Activated T-cell treated with anti-CD3 and anti-CD28 coated beads, Interleukin-2, amount 50 U/mL, for 1 hour (primary cell): Measurements from ENCODE around the gene ENTPD1.
"Not testable (repeated sequence)": the region's sequence is repeated elsewhere in the genome, so short reads cannot be mapped to it uniquely, and the experiment has no call there.

ENCODE experiments used
- DNase-seq: peaks from one replicate; pipeline ENCODE4 v3.0.0-alpha.2; 2020

The ENTPD1 gene

DNA sequence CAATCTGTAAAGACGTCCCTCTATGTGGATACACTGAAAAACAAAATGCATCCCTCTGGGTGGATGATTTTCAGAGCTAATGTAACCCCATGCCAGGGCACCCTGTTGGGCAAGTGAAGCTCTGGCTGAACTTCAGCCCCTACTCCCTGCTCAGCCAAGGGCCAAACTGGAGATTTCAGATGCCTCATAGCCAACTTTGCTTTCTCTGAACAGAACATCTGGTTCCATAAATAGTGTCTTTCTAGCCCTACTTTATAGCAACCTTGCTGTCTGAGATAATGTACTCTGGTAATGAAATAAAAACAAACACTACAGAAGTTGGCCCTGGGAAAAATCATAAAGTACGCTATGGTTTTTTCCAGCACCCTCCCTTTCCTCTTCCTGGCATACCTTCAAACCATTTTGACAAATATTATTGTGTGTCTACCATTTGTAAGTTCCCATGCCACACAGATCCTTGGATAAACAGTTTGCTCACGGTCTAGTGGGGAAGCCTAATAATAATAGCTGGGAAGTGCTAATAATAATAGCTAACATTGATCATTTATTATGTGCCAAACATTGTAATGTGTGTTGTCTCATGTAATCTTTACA, 3.4 kb downstream of the ENTPD1 start:
- DNase-seq: no peak

DNA sequence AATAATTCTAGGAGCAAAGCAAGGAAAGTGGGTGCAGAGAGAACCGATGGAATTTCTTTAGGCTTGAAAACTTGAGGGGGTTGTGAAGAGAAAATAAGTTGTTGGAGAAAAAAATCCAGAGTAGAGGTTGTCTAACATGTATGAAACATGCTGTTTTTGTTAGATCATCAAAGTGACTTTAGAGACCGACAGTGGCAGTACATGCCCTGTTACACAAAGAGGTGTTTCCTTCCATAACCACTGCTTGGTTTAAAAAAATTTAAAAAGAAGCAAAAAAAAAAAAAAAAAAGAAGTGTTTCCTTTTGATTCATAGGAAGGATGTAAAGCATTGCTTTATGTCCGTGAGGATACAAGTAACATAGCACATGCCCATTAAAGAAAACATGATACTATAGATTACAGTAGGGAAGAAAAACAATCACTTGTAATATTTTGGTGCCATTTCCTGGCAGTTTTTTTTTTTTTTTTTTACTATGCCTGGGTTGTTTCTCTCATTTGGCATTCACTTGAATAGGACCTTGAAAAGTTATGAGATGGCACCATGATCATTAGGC, 6.1 kb downstream of the ENTPD1 start:
- DNase-seq: no peak

DNA sequence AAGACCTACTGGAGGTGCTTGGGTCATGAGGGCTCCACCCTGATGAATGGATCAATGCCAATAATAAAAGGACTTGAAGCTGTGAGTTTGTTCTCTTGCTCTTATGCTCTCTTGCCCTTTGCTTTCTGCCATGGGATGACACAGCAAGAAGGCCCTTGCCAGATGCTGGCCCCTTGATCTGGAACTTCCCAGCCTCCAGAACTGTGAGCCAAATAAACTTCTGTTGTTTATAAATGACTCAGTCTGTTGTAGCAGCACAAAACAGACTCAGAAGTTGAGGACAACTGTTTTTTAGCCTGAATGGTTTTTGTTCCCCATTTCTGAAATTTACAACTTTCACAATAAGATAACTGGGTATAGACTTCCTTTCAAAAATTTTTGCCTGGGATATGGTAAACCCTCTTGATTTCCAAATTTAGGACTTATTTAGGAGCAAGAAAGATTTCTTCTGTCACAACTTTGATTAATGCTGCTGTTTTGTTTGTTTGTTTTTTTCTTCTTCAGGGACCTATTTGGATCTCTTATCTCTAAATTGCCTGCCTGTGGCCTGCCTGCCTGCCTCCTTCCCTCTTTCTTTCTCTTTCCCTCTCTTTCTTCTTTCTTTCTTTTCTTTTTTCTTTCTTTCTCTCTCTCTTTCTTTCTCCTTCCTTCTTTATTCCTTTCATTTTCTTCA, 12.1 kb downstream of the ENTPD1 start:
- DNase-seq: no peak

DNA sequence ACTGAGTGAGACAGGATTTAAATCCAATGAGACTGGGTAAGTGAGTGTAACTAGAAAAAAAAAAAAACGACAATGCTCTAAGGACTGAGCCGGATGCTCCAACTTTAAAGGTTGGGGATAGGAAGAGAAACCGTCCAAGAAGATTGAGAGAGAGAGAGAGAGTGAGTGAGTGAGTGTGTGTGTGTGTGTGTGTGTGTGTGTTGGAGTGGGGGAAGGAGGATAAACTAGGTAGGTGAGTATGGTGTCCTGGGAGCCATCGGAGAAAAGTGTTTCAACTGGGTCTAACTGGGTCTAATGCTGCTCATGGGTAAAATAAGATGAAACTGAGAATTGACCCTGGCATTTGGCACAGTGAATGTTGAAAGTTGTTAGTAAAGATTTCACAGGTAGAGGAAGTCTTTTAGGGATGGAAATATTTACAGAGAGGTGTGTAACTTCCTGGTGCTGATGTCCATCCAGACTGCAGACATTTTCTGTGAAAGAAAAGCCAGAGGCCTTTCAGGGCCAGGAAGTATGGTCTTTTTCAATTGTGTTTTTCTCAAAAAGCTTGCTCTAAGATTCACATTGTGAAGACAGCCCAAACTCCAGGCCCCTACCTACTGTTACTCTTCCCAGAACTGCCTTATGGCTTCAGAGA, 14.2 kb downstream of the ENTPD1 start:
- no peak for DNase-seq

DNA sequence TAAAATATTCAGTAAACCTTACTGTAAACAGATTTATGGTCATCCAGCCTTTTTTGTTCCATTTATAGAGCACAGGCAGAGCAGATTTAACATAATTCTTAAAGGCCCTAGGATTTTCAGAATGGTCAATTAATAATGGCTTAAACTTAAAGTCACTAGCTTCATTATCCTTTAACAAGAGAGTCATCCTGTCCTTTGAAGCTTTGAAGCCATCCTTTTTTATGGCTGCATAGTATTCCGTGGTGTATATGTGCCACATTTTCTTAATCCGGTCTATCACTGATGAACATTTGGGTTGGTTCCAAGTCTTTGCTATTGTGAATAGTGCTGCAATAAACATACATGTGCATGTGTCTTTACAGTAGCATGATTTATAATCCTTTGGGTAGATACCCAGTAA, 17.5 kb downstream of the ENTPD1 start:
- not testable (repeated sequence) for DNase-seq

DNA sequence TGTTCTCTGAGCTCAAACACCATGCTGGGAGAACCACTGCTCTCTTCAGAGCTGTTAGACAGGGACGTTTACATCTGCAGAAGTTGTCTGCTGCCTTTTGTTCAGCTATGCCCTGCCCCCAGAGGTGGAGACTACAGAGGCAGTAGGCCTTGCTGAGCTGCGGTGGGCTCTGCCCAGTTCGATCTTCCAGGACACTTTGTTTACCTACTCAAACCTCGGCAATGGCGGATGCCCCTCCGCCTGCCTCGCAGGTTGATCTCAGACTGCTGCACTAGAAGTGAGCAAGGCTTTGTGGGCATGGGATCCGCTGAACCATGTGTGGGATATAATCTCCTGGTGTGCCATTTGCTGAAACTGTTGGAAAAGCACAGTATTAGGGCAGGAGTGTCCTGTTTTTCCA, 21.7 kb downstream of the ENTPD1 start:
- DNase-seq: not testable (repeated sequence)

DNA sequence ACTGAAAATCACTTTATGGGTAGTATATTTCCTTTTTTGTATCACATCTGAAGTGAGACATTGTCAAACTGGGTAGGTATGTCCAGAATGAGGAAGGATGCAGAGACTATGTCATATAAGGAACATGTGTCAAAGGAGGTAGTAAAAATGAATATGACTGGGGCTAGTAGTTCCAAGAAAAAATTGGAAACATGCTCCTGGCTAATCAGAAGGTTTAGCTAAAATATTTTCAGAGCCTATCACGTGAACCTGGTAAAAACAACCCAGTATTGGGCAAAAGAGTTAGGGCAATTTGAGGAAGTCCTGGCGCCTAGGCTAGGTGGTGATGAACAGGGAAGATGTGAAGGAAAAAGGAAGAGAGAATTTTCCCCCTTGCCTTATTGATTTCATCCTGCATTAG, 26.4 kb downstream of the ENTPD1 start:
- DNase-seq: no peak

DNA sequence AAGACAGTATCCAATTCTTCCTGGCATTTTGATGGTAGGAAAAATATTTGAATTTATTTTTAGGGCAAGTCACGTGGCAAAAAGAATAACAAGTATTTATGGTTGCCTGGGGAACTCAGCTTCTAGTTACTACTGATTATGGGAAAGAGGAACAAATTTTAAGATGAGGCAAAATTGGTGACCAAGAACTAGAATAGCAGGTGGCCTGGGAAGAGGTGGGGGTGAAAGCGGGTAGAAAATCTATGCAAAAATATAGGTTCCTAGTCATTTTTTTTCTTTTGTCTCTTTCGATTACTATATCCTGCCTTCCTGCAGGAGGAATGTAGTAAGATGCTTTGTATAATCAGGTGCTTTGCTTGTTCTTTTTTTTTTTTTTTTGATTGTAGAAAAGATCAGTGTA, 27.8 kb downstream of the ENTPD1 start:
- DNase-seq: no peak

DNA sequence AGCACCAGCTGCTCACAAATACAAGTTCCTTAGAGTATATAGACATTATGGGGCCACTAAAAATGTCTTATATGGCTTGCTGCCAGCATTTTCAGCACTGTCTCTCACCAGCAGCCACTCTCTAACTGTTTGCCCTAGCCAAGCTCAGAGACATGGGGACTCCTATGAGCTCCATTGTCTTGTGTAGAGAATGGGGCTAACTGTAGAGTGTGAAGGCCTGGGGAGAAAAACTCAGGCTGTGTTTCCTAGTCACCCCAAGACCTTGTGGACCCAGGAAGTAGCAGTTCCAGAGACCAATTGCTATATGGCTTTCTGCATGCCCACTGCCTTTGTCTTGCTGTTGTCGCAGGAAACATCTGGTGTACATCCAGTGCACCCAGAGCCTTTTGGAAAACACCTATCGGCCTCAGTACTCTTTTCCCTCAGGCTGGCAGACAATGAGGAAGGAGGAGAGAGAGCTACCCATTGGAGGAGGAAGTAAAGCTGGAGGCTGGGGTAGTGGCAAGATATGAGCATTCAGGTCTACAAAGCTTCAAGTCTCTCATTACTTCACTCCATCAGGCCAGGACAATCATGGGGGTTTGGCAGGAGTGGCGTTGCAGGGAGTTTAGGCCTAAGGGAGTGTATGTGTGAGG, 28.4 kb downstream of the ENTPD1 start:
- DNase-seq: no peak

DNA sequence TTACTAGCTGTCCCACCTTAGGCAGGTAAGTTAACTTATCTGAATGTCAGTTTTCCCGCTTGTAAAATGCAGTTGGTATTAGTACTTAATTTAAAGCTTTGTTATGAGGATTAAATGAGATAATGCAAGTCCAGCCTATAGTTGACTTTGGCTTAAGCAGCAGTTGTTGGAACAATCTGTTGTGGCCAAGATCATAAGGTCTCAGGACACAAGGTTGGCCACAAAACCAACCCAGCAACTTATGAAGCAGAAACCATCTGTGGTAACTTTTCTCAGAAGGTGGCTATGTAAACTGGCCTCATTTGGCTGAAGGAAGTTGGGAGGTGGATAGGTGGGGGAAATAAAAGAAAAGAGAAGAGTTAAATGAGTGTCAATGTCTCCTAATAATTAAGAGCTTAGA, 29.4 kb downstream of the ENTPD1 start:
- no peak for DNase-seq

DNA sequence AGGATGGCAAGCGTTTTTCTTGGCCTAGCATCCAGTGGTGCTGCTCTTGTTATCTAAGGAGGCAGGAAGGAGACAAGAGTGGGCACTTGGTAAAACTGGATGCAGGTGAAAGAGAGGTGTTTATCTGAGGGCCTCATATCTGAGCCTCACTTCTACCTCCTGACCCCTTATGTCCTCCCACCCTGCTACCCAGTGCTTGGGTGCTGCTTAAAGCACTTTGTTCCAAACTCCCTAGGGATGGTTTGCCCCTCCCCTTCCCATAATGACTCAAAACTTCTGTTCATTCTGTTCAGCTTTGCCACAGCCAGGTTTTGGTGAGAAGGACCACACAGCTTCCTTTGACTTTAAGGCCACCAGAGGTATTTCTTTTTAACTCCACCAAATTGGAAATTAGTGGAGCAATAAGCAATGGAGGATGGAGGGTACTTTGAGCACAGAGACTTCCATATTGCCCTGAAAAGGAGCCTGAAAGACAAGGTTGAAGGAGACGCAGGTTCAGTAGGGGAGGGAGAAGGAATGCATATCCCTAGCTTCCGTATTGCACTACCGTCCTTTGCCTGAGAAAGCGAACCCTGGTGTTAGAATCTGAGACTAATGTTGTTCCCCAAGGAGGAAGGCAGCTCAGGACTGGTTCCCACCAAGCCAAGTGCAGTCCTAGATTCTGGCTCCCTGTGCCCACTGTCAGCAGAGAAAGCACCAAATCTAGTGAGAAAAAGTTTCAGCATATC, 30.1 kb downstream of the ENTPD1 start:
- DNase-seq: no peak

DNA sequence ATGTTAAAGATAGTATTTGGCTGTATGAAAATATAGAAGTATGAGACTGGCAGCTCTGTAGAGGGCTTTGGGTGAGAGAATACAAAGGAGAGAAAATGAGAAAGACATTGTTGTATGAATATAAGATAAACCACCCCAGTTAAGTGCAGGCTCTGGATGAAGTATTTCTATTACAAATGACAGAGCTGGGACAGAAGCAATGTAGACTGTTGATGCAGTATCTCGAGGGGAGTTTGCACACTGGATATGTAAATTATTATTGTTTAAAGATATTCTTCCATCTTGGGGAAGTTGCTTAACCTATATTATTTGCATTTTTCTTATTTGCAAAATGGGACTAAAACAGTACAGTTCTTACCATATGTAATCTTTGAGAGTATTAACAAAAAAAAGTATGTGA, 31.5 kb downstream of the ENTPD1 start:
- no peak for DNase-seq

DNA sequence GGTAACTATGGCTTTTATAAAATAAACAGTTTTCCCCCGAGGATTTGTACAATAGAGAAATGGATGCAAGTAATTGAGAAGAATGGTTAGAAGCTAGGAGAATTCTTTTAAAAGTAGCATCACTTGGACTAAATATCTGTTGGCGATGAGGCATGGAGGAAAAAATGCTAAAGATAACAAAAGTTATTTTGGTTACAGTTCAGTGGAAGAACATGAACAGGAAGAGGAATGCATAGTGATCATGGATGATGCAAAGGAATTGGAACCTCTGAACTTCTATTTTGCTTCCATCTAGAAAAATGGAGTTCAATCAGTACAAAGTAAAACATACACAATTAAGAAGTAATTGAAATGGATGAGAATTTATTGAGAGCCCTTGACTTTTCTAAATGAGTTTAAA, 32.9 kb downstream of the ENTPD1 start:
- DNase-seq: no peak

DNA sequence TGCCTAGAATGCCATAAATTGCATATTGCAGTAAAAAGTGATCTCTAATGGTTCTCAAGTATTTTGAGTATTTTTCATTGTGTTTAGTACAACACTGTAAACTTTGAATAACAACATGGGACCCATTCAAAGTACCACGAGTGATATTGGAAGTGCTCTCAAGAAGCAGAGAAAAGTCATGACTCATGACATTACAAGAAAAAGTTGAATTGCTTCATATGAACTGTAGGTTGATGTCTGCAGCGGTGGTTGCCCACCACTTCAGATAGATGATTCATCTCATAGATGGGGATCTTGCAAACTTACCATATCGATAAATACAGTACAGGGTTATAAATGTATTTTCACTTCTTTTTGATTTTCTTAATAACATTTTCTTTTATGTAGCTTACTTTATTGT, 33.9 kb downstream of the ENTPD1 start:
- no peak for DNase-seq

DNA sequence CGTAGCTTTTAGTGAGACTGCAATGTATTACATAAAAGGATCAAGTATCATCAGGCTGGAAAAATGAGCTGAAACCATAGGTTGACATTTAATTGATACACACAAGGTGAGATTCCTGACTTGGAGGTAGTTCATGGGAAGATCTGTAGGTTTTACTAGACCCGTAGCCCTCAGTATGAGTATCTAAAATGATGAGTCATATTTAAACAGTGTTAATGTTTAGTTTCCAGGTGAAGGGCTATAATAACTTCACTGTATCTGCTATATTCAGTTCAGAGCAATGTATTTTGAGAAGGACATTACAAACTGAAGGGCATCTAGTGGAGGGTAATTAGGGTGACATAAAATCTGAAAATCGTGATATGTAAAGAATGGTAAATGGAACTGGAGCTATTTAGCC, 35.0 kb downstream of the ENTPD1 start:
- no peak for DNase-seq

DNA sequence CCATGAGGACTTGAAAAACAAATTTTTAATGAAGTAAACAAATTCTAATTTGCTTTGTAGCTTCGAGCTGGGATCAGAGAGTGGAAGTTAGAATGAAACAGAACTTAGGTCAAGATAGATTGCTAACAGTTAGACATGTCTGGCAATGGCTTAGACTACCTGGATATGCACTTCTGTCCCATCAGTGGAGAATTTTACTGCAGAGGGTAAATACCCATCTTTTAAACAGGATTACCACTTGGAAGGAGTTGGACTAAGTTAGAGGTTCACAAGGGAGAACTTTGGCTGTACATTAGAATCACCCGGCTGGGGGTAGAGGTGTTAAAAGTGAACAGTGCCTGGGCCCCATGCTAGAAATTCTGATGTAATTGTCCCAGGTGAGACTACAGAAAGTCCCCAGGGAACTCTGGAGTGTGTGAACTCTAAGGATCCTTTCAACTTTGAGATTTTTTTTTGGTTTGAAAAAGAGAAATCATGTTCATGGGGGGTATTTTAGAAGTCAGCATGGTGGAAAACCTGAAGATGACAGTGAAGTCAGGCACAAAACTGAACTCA, 35.5 kb downstream of the ENTPD1 start:
- DNase-seq: no peak

DNA sequence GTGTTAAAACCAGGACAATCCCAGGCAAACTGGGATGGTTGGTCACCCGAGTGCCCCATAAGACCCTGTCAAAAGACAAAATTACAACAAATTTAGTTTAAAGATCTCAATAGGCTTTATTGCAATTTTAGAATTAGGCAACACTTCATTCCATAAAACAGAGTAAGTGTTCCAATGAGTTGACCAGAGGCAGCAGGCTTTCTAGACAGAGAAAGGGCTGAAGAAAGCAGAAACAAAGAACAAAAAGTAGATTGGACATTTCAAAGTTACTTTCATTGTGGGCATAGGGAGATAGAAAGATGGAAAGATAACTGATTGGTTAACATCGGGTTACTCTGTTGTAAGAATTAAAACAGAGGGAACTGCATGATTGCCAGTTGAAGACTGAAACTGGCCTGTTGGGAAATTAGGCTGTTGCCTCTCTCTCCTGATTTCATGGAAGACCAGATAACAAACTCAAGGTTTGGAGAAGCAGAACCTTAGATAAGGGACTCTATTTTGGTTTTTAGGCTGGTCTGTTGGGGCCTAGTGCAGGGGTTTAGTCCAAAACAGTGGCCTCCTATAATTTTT, 36.3 kb downstream of the ENTPD1 start:
- no peak for DNase-seq

DNA sequence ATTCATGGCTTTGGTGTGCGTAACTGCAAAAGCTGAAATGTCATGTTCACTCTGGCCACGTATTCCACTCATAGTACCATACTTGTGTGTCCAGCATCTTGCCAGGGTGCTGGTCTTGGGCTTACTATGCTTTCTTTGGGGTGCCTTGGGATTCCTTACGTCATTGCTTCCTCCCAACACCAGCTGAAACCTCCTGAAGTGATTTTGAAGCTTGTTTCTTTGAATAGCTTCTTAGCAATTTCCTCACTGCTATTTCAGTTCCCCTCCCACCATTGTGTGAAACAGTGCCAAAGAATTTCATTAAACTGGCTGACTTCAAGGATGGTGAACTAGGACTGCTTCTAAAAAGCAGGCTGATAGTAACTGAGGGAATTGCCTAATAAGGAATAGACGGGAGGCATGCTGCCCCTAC, 36.9 kb downstream of the ENTPD1 start:
- DNase-seq: no peak

DNA sequence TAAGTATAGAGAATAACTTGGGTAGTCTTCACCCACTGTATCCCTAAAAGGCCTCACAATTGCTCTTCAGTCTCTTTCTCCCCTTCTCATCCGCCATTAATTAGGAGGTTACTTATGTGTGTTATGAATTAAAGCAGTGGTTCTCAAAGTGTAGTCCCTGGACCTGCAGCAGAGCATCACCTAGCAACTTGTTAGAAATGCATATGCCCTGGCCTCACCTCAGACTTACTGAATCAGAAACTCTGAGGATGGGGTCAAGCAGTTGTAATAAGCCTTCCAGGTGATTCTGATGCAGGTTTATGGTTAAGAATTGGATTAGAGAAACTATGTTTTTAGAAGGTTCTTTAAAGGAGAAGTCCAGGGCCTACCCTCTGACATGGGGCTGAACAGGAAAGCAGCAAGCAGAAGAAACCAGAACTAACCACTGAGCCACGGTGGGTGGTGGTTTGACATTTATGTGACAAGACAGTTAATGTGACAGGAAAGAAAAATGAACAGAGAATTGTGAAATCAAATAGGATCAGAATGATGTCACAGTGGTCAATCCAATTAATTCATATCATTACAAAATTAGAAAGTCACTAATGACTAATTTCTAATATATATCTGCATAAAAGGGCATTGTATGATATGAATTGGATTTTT, 37.6 kb downstream of the ENTPD1 start:
- DNase-seq: no peak

DNA sequence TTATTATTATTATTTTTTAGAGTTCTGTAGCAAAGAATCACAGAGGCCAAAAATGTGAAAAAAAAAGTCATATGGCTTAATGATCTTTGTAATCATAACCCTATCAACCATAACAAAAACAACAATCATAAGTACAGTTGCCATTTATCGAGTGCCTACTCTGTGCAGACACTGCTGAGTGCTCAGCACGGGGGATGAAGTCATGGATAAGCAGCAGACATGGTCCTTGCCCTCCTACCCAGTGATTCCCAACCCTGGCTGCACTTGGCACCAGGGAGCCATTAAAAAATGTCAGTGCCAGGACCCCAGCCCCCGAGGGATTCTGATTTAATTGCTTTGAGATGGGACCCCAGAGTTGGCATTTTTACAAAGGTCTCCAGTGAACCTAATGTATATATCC, 38.2 kb downstream of the ENTPD1 start:
- no peak for DNase-seq

DNA sequence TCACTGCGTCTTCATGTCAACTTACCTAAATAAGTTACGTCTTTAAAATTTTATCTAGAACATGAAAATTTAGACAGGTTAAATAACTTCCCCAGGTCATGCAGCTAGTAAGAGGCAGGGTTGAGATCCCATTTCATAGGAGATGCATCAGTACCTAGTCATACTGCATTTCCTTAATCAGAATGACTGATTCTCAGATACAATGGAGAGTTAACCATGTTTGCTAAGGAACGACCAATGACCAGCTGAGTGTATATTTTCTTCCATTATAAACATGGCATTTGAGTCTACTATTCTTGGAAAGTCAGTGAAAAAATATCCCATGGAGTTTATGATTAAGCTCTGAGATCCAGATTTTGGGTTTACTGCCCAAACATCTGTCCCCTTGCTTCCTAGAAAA, 39.6 kb downstream of the ENTPD1 start:
- DNase-seq: no peak

DNA sequence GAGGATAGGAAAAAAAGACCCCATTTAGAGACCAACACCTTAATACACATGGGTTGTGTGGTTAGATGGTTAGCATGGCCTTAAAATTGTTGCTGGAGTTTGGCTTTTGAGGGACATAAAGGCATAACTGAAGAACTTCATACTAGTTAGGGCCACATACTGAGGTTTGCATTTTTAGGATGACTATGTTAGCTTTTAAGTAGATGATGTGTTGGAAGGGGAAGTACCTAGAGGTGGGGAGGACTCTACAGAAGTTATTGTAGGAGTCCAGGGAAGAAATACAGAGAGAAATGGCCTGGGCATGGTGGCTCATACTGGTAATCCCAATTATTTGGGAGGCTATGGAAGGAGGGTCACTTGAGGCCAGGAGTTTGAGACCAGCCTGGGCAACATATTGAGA, 40.5 kb downstream of the ENTPD1 start:
- no peak for DNase-seq
